ENCODE measurements around the gene FADS1.

The FADS1 gene

GRCh38 chr11:61779666-61780525 is 36.9 kb downstream of the FADS1 start:
- Histone ChIP-seq H3K9ac (ENCODE audit: low read depth, low read length) (no peak overlapping the region), H3K27me3 (ENCODE audit: control insufficient read depth, insufficient read depth, low read length) (no peaks in the 10 kb centered on the region), H3K4me1 (ENCODE audit: control insufficient read depth, insufficient read depth, low read length) (peaks cover 7% of the 10 kb centered on the region; the same call in 1 of the 2 replicates), H3K4me3 (ENCODE audit: low read depth, low read length) (no peak overlapping the region), H3K27ac (ENCODE audit: low read depth, low read length) (no peak overlapping the region), H3K36me3 (ENCODE audit: control insufficient read depth, insufficient read depth, low read length) (peaks cover 6% of the 10 kb centered on the region; the same call in 1 of the 2 replicates), H3K9me3 (ENCODE audit: control insufficient read depth, insufficient read depth, low read length) (no peaks in the 10 kb centered on the region)

GRCh38 chr11:61778920-61779650 is 37.7 kb downstream of the FADS1 start:
- no peak overlapping the region for H3K27ac ChIP-seq (ENCODE audit: low read depth, low read length)
- peaks cover 7% of the 10 kb centered on the region; the same call in 1 of the 2 replicates for H3K4me1 ChIP-seq (ENCODE audit: control insufficient read depth, insufficient read depth, low read length)
- no peaks in the 10 kb centered on the region for H3K9me3 ChIP-seq (ENCODE audit: control insufficient read depth, insufficient read depth, low read length)
- no peak overlapping the region for H3K9ac ChIP-seq (ENCODE audit: low read depth, low read length)
- no peaks in the 10 kb centered on the region for H3K27me3 ChIP-seq (ENCODE audit: control insufficient read depth, insufficient read depth, low read length)
- no peak overlapping the region for H3K4me3 ChIP-seq (ENCODE audit: low read depth, low read length)
- no peaks in the 10 kb centered on the region for H3K36me3 ChIP-seq (ENCODE audit: control insufficient read depth, insufficient read depth, low read length)

GRCh38 chr11:61778357-61778886 is 38.4 kb downstream of the FADS1 start:
- H3K9ac ChIP-seq (ENCODE audit: low read depth, low read length): no peak overlapping the region
- no peaks in the 10 kb centered on the region for H3K36me3 ChIP-seq (ENCODE audit: control insufficient read depth, insufficient read depth, low read length)
- peaks cover 7% of the 10 kb centered on the region; the same call in 1 of the 2 replicates for H3K4me1 ChIP-seq (ENCODE audit: control insufficient read depth, insufficient read depth, low read length)
- H3K27ac ChIP-seq (ENCODE audit: low read depth, low read length): no peak overlapping the region
- no peak overlapping the region for H3K4me3 ChIP-seq (ENCODE audit: low read depth, low read length)
- no peaks in the 10 kb centered on the region for H3K9me3 ChIP-seq (ENCODE audit: control insufficient read depth, insufficient read depth, low read length)
- H3K27me3 ChIP-seq (ENCODE audit: control insufficient read depth, insufficient read depth, low read length): no peaks in the 10 kb centered on the region

- no peaks in the 10 kb centered on the region for H3K27me3 ChIP-seq (ENCODE audit: control insufficient read depth, insufficient read depth, low read length)
- H3K27ac ChIP-seq (ENCODE audit: low read depth, low read length): no peak overlapping the region
- H3K9ac ChIP-seq (ENCODE audit: low read depth, low read length): no peak overlapping the region
- H3K4me1 ChIP-seq (ENCODE audit: control insufficient read depth, insufficient read depth, low read length): peaks cover 7% of the 10 kb centered on the region; the same call in 1 of the 2 replicates
- no peaks in the 10 kb centered on the region for H3K36me3 ChIP-seq (ENCODE audit: control insufficient read depth, insufficient read depth, low read length)
- no peaks in the 10 kb centered on the region for H3K9me3 ChIP-seq (ENCODE audit: control insufficient read depth, insufficient read depth, low read length)
- no peak overlapping the region for H3K4me3 ChIP-seq (ENCODE audit: low read depth, low read length)
These were observed 39.3 kb downstream of the FADS1 start for GRCh38 chr11:61777234-61778090.

- Histone ChIP-seq H3K27ac (ENCODE audit: low read depth, low read length) (no peak overlapping the region), H3K4me1 (ENCODE audit: control insufficient read depth, insufficient read depth, low read length) (peaks cover 10% of the 10 kb centered on the region; the same call in 1 of the 2 replicates), H3K36me3 (ENCODE audit: control insufficient read depth, insufficient read depth, low read length) (no peaks in the 10 kb centered on the region), H3K9me3 (ENCODE audit: control insufficient read depth, insufficient read depth, low read length) (no peaks in the 10 kb centered on the region), H3K9ac (ENCODE audit: low read depth, low read length) (no peak overlapping the region), H3K27me3 (ENCODE audit: control insufficient read depth, insufficient read depth, low read length) (no peaks in the 10 kb centered on the region), H3K4me3 (ENCODE audit: low read depth, low read length) (no peak overlapping the region)
These were observed 40.2 kb downstream of the FADS1 start for GRCh38 chr11:61776561-61777075.

- no peaks in the 10 kb centered on the region for H3K36me3 ChIP-seq (ENCODE audit: control insufficient read depth, insufficient read depth, low read length)
- H3K9me3 ChIP-seq (ENCODE audit: control insufficient read depth, insufficient read depth, low read length): no peaks in the 10 kb centered on the region
These were observed 40.9 kb downstream of the FADS1 start for GRCh38 chr11:61775606-61776554.

GRCh38 chr11:61775106-61775505 is 41.7 kb downstream of the FADS1 start:
- H3K27me3 ChIP-seq (ENCODE audit: control insufficient read depth, insufficient read depth, low read length): no peaks in the 10 kb centered on the region
- no peak overlapping the region for H3K9ac ChIP-seq (ENCODE audit: low read depth, low read length)
- H3K4me3 ChIP-seq (ENCODE audit: low read depth, low read length): no peak overlapping the region
- no peaks in the 10 kb centered on the region for H3K36me3 ChIP-seq (ENCODE audit: control insufficient read depth, insufficient read depth, low read length)
- no peaks in the 10 kb centered on the region for H3K9me3 ChIP-seq (ENCODE audit: control insufficient read depth, insufficient read depth, low read length)
- H3K4me1 ChIP-seq (ENCODE audit: control insufficient read depth, insufficient read depth, low read length): peaks cover 10% of the 10 kb centered on the region; the same call in 1 of the 2 replicates
- no peak overlapping the region for H3K27ac ChIP-seq (ENCODE audit: low read depth, low read length)

More at GRCh38 chr11:61775606-61776554, 40.9 kb downstream of the FADS1 start:
- H3K4me3 ChIP-seq (ENCODE audit: low read depth, low read length): no peak overlapping the region
- no peak overlapping the region for H3K27ac ChIP-seq (ENCODE audit: low read depth, low read length)
- H3K27me3 ChIP-seq (ENCODE audit: control insufficient read depth, insufficient read depth, low read length): no peaks in the 10 kb centered on the region
- peaks cover 10% of the 10 kb centered on the region; the same call in 1 of the 2 replicates for H3K4me1 ChIP-seq (ENCODE audit: control insufficient read depth, insufficient read depth, low read length)
- no peak overlapping the region for H3K9ac ChIP-seq (ENCODE audit: low read depth, low read length)

- Histone ChIP-seq H3K27me3 (ENCODE audit: control insufficient read depth, insufficient read depth, low read length) (no peaks in the 10 kb centered on the region), H3K27ac (ENCODE audit: low read depth, low read length) (no peak overlapping the region), H3K9me3 (ENCODE audit: control insufficient read depth, insufficient read depth, low read length) (no peaks in the 10 kb centered on the region), H3K9ac (ENCODE audit: low read depth, low read length) (no peak overlapping the region), H3K4me1 (ENCODE audit: control insufficient read depth, insufficient read depth, low read length) (peaks cover 16% of the 10 kb centered on the region; the same call in 1 of the 2 replicates), H3K36me3 (ENCODE audit: control insufficient read depth, insufficient read depth, low read length) (no peaks in the 10 kb centered on the region), H3K4me3 (ENCODE audit: low read depth, low read length) (no peak overlapping the region)
These were observed 42.4 kb downstream of the FADS1 start for GRCh38 chr11:61774411-61774810.

GRCh38 chr11:61773809-61774208 is 43.0 kb downstream of the FADS1 start:
- H3K4me1 ChIP-seq (ENCODE audit: control insufficient read depth, insufficient read depth, low read length): peaks cover 19% of the 10 kb centered on the region; the same call in 1 of the 2 replicates

More at GRCh38 chr11:61773809-61774208, 43.0 kb downstream of the FADS1 start:
- no peaks in the 10 kb centered on the region for H3K9me3 ChIP-seq (ENCODE audit: control insufficient read depth, insufficient read depth, low read length)
- no peaks in the 10 kb centered on the region for H3K27me3 ChIP-seq (ENCODE audit: control insufficient read depth, insufficient read depth, low read length)
- H3K9ac ChIP-seq (ENCODE audit: low read depth, low read length): no peak overlapping the region
- no peak overlapping the region for H3K27ac ChIP-seq (ENCODE audit: low read depth, low read length)
- H3K36me3 ChIP-seq (ENCODE audit: control insufficient read depth, insufficient read depth, low read length): no peaks in the 10 kb centered on the region
- no peak overlapping the region for H3K4me3 ChIP-seq (ENCODE audit: low read depth, low read length)
